ENCODE measurements around the gene ARAF. TPM values are rescaled to one million over a fixed set of nuclear protein-coding genes. Genes with fewer than 3 reads are reported as not detected.

Gene ARAF
- total and polyA plus RNA-seq, 2 of the 13 experiments (the other 11 are each of a cell fraction or from before 2014, with no cell fraction given) = 18.0 to 33.1 TPM

GRCh38 chrX:47579537-47579936 lies 18.5 kb downstream of the ARAF start (continued):
- TF ChIP-seq, protein P1, sequence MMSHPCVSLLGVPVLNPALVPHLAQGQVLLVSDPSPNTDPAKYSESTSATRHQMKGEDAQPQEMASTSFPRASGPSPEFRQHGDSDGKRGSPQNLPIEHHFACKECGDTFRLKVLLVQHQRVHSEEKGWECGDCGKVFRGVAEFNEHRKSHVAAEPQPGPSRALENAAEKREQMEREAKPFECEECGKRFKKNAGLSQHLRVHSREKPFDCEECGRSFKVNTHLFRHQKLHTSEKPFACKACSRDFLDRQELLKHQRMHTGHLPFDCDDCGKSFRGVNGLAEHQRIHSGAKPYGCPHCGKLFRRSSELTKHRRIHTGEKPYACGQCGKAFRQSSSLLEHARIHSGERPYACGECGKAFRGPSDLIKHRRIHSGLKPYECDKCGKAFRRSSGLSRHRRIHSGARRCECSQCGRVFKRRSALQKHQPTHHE (CRISPR knock-in tag; IDR thresholded peaks at IDR 0.05; ENCODE audit: borderline replicate concordance) = no peak
- TF ChIP-seq FOSL2 (CRISPR knock-in tag; IDR thresholded peaks at IDR 0.05) (peak; percentile 25; the same call in 1 of the 2 replicates), FOXP1 (IDR thresholded peaks at IDR 0.05) (no peak), FOXP1 (CRISPR knock-in tag; IDR thresholded peaks at IDR 0.05) (no peak), ZNF460 (CRISPR knock-in tag; IDR thresholded peaks at IDR 0.05; ENCODE audit: borderline replicate concordance) (no peak), ZKSCAN8 (CRISPR knock-in tag; IDR thresholded peaks at IDR 0.05; ENCODE audit: borderline replicate concordance) (peak; percentile 97)
- TF ChIP-seq, protein P2, sequence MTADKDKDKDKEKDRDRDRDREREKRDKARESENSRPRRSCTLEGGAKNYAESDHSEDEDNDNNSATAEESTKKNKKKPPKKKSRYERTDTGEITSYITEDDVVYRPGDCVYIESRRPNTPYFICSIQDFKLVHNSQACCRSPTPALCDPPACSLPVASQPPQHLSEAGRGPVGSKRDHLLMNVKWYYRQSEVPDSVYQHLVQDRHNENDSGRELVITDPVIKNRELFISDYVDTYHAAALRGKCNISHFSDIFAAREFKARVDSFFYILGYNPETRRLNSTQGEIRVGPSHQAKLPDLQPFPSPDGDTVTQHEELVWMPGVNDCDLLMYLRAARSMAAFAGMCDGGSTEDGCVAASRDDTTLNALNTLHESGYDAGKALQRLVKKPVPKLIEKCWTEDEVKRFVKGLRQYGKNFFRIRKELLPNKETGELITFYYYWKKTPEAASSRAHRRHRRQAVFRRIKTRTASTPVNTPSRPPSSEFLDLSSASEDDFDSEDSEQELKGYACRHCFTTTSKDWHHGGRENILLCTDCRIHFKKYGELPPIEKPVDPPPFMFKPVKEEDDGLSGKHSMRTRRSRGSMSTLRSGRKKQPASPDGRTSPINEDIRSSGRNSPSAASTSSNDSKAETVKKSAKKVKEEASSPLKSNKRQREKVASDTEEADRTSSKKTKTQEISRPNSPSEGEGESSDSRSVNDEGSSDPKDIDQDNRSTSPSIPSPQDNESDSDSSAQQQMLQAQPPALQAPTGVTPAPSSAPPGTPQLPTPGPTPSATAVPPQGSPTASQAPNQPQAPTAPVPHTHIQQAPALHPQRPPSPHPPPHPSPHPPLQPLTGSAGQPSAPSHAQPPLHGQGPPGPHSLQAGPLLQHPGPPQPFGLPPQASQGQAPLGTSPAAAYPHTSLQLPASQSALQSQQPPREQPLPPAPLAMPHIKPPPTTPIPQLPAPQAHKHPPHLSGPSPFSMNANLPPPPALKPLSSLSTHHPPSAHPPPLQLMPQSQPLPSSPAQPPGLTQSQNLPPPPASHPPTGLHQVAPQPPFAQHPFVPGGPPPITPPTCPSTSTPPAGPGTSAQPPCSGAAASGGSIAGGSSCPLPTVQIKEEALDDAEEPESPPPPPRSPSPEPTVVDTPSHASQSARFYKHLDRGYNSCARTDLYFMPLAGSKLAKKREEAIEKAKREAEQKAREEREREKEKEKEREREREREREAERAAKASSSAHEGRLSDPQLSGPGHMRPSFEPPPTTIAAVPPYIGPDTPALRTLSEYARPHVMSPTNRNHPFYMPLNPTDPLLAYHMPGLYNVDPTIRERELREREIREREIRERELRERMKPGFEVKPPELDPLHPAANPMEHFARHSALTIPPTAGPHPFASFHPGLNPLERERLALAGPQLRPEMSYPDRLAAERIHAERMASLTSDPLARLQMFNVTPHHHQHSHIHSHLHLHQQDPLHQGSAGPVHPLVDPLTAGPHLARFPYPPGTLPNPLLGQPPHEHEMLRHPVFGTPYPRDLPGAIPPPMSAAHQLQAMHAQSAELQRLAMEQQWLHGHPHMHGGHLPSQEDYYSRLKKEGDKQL (CRISPR knock-in tag; IDR thresholded peaks at IDR 0.05; ENCODE audit: low read depth) = no peak
